T-helper 9 cell (primary cell): ENCODE results near the gene BCL11B.

Source experiments
- DNase-seq: peaks from one replicate; pipeline ENCODE4 v3.0.0-alpha.2; 2020

BCL11B gene

GRCh38 chr14:99177886-99178835 is 93.8 kb downstream of the BCL11B start:
- no peak for DNase-seq

DNA sequence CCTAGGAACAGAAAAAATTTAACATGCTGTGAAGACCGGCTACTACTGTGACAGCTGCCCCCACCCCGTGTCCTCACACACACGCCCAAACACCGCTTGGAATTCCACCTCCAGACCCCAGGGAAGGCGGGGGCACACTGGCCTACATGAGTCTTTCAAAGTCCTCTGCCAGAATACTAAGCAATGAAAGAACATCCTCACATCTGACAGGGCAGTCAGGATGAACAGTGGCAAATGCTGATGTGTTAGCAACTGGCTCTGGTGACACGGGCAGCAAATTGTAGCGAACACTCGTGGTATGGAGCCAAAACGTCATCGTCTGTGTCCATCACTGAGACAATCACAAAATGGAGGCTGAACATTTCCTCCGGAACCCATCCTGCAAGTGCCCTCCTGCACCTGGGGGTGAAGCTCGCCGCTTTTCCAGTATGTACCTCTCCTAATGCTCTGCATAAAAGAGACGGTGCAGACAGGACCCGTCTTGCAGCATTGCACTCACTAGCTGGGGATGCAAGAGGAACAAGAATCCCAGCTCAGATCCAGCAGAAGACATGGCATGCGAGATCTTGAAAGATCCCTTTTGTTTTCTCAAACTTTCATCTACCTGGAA is 94.8 kb downstream of the BCL11B start:
- DNase-seq: no peak

DNA sequence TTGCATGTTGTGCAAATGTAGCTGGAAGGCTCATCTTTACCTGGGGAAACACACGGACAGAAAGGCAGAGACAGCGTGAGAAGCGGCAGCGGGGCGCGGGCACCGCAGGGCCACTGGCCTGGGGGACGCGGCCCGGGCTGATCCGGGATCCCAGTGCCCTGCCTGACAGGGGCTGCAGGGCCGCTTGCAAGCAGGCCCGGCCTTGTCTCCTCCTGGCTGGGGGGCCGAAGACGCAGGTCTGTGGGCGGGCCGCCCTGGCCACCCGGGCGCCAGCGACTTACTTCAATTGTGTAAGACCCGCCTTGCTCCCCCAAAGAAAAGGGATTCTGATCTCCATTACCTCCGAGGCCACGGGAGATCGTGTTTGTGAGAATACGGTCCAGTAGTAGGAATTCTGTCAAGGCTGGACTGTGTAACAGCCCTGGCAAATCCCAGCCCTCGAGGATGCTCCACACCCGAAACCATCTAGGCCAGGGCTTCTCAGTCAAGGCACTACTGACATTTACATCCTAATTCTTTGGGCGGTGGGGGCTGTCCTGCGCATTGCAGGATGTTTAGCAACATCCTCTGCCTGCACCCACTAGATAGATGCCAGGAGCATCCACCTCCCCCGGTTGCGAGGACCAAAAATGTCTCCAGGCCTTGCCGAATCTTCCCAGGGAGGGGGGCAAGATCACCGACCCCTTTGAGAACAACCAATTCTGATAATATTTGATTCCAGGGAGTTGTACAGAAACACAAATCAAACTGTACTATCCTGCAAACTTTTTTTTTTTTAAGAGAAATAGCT is 95.6 kb downstream of the BCL11B start:
- DNase-seq: no peak

DNA sequence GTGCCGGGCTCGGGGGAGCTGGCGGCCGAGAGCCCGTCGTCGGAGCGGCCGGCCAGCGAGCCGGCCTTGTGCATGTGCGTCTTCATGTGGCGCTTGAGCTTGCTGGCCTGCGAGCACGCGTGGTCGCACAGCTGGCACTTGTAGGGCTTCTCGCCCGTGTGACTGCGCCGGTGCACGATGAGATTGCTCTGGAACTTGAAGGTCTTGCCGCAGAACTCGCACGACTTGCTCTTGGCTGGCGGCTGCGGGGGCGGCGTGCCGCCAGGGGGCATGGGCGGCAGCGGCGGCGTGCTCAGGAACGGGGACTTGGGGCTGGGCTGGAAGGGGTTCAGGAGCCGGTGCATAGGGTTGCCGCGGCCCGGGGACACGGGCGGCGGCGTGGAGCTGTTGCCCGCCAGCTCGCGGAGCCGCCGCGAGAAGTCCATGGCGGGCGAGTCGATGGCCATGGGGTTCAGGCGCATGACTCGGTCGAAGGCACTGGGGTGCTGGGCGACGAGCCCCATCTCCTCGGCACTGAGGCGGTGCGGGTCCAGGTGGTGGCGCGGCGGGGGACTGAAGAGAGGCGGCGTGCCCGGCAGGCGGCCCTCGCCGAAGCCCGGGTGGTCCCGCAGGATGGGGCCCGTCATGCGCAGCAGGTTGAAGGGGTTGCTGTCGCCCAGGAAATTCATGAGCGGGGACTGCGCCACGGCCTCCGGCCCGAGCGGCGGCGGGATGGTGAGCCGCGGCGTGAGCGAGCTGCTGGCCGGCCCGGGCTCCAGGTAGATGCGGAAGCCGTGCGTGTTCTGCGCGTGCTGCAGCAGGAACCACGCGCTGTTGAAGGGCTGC is 96.5 kb downstream of the BCL11B start:
- DNase-seq: no peak

- DNase-seq: no peak
Measured at GRCh38 chr14:99174770-99175319, 97.2 kb downstream of the BCL11B start.

- no peak for DNase-seq
Measured at GRCh38 chr14:99174081-99174769, 97.8 kb downstream of the BCL11B start.

DNA sequence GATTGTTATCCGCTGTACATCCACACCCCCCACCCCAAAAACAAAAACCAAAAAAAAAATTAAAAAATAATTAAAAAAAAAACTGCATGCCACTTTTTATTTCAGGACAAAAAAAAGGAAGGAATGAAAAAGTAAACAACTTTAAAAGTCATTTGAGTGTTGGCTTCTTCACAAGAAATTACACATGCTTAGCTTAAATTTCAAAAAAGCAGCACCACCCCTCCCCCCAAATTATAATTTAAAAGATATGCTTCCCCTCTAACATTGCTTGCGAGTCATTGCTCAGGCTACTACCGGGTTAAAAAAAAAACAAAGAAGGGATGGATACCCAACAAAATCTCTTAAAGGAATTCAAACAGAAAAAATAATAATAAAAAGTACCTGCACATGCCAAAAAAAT is 98.5 kb downstream of the BCL11B start:
- DNase-seq: no peak

DNA sequence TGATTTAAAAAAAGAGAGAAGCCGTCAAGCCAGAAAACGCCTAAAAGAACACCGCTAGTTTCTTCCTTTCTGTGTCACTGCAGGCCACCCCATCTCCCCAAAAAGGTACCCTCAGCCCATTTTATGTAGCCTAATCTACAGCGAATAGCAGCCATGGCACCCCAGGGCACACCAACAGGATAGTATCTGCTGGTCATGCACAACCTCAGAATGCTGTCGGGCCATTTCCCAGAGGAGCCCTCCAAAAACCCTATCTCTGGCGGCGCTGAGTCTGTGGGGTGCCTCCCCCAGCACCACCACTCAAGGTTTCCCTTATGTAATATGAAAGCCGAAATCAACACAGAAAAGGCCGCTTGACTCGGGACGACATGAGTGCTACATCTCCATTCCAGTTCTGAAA is 98.9 kb downstream of the BCL11B start:
- no peak for DNase-seq

GRCh38 chr14:99171396-99171795 is 100.6 kb downstream of the BCL11B start:
- no peak for DNase-seq

DNA sequence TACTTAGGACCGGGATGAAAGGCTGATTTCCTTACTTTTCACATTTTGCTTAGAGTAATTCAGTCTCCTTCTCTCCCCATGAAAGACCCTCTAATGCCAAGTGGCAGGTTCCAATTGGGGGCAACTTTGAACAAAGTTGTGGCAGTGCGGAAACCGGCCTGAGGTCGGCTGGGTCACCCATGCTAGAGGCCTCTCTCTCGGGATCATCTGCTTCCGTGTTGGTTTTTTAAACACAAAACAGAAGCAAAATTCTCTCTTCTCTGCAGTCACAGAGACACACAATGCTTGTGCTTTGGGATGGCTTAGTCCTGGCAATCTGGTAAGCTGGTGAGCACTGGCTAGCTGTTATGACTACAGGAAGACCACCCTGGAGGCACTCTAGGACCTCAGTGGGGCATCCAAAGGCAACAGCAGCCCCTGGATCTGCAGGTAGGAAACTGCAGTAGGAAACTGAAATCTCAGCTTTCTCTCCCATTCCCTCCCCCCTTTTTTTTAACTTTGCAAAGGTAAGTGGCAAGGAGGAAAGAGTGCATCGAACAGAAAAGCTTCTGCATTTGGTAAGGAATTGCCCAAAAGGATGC is 102.1 kb downstream of the BCL11B start:
- DNase-seq: no peak

GRCh38 chr14:99168330-99168729 is 103.7 kb downstream of the BCL11B start:
- DNase-seq: no peak

DNA sequence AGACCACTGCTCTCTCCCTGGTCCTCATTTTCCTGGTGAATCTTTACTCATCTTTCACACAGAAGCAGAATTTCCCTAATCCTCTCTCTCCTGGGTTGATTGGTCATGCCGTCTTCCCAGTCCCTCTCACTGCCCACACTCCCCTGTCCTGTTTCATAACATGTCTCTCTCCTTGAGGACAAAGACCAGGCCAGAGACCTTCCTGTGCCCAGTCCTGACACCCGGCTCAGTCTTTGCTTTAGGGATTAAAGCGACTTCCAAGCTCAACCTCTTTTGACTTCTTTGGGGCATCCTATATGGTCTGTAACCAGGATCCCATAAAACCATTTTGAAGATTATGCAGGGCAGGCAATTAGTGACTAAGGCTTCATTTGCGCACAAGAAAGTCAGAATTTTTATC is 105.5 kb downstream of the BCL11B start:
- no peak for DNase-seq

DNA sequence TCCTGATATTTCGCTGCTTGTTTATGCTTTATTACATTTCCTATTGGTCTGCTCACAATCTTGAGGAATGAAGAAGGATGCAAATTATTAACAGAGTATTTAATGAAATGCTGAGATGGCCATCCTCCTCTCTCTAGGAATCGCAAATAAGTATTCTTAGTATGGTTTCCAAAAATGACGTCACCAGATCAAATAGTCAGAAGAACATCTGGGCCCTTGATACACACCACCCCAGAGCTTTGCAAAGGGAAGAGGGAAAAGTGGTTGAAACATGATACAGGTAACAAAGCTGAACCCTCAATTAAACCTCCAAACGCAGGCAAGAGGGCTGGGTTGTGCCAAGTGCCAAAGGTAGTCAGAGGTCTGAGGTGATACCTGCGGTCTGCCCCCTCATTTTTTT is 107.3 kb downstream of the BCL11B start:
- no peak for DNase-seq

DNA sequence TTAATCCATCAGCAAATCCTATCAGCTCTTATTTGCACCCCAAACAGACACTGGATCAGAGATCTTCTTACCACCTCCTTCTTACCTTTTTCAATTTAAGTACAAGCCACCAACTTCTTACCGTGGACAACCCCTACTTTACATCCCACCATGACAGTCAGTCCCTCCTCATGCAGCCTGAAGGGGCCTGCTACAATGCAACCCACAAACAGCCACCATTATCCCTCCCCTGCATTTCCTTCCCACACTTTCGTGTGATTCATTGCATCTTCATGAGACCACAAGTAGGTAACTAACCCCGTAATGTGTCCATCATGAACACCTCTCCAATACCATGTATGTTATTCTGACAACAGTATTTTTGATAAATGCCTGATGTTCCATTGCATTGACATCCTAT is 108.6 kb downstream of the BCL11B start:
- DNase-seq: no peak

- no peak for DNase-seq
Measured at GRCh38 chr14:99159341-99160340, 112.4 kb downstream of the BCL11B start.

- DNase-seq: no peak
Measured at GRCh38 chr14:99158646-99159165, 113.3 kb downstream of the BCL11B start.

- no peak for DNase-seq
Measured at GRCh38 chr14:99158150-99158549, 113.8 kb downstream of the BCL11B start.

DNA sequence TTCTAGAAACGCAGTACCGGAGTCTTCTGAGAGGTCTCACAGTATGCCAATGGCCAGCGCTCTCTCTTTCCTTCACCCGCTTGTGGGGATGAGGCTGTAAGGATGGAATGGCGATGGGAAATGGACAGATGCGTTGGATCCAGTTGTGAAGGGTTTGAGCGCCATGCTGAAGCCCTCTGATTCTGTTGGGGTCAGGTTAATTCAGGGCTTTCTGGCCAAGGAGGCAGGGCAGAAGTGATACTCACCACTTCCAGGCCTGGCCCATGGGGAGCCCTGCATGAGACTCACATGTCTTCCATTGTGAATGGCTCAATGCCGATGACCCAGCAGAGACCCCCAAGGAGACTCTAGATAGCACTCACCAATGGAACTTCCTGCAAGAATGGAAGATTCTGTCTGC is 114.3 kb downstream of the BCL11B start:
- no peak for DNase-seq

DNA sequence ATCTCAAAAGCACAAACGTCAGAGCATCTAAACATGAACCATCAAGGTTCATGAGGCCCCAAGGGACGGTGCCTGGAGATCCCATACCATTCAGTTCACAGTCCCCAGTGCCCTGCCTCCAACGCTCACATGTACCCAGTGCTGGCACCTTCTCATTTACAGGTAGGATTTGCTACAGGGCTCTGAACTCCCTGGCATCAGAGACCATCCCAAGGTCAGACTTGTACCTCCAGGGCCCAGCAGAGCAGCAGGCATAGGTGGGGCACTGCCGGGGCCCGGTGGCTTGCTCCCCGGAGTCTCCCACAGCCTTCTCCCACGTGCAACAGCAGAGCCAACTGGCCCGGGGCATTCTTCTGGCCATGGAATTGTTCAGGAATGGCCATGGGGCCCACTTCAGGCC is 114.8 kb downstream of the BCL11B start:
- DNase-seq: no peak

DNA sequence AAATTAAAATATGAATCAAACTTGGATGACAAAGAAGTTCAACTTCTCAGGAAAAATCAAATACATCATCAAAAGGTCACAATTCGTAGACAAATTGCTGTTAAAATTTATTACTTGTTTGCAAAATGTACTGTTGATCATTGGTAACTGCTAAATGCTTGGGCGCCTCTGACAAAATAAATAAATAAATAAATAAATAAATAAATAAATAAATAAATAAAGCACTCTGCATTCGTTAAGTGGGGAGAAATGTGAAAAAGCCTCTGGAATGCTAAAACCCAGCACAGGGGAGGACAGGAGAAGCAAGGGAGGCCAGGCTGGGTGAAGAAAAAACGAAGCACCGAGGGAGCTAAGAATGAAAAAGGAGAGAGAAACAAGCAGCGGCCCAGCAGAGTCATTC is 115.2 kb downstream of the BCL11B start:
- DNase-seq: no peak
